MCF 10A (cell line): ENCODE data around the gene TRIM75. TPM values are rescaled to one million over a fixed set of nuclear protein-coding genes. Genes with fewer than 3 reads are reported as not detected.
"Not testable (repeated sequence)": the region's sequence is repeated elsewhere in the genome, so short reads cannot be mapped to it uniquely, and the experiment has no call there.

Experiments
- BruUV-seq: library from RNA; stranded (reverse); fragments of 400-500 nt; replicated peaks from 2 replicates; lab custom pipeline; 2021; lab: Mats Ljungman, UMichigan
- CTCF ChIA-PET: fragments of 300-600 bp; sonication (Branson Sonifier 250); formaldehyde crosslinking; extraction: SDS; loops from one replicate; lab custom pipeline; 2021; ENCODE audit warnings: antibody characterized with exemption, inconsistent platforms; lab: Yijun Ruan, JAX
- POLR2A ChIA-PET: fragments of 300-600, 350-650 bp; sonication (Branson Sonifier 250); formaldehyde crosslinking; extraction: SDS; loops from one replicate; lab custom pipeline; 2020; ENCODE audit warnings: antibody characterized with exemption, inconsistent platforms; lab: Yijun Ruan, JAX
- DNase-seq: peaks from one replicate; pipeline ENCODE4 v3.0.0-alpha.2; 2018; ENCODE audit not compliant: unreplicated experiment
- H3K27ac Mint-ChIP-seq: one replicate; pipeline ENCODE4 v1.8.0; 2022; ENCODE audit warnings: mild to moderate bottlenecking, low read depth, mixed read lengths; ENCODE audit not compliant: unreplicated experiment
- H3K27me3 Mint-ChIP-seq: one replicate; pipeline ENCODE4 v1.8.0; 2022; ENCODE audit warnings: mixed read lengths; ENCODE audit not compliant: insufficient read depth, unreplicated experiment
- H3K36me3 Mint-ChIP-seq: one replicate; pipeline ENCODE4 v1.8.0; 2022; ENCODE audit warnings: mild to moderate bottlenecking, moderate library complexity, mixed read lengths; ENCODE audit not compliant: insufficient read depth, unreplicated experiment
- H3K4me1 Mint-ChIP-seq: one replicate; pipeline ENCODE4 v1.8.0; 2022; ENCODE audit warnings: mixed read lengths; ENCODE audit not compliant: insufficient read depth, unreplicated experiment
- H3K4me3 Mint-ChIP-seq: one replicate; pipeline ENCODE4 v1.8.0; 2022; ENCODE audit warnings: mild to moderate bottlenecking, moderate library complexity, mixed read lengths; ENCODE audit not compliant: unreplicated experiment
- H3K9me3 Mint-ChIP-seq: one replicate; pipeline ENCODE4 v1.8.0; 2022; ENCODE audit warnings: mixed read lengths; ENCODE audit not compliant: unreplicated experiment
- CTCF ChIP-seq: fragments of 200-600 bp; IDR thresholded peaks from one replicate; pipeline ENCODE4 v1.8.0; 2022; ENCODE audit warnings: antibody characterized with exemption, mild to moderate bottlenecking; ENCODE audit not compliant: unreplicated experiment
- intact Hi-C: fragments of 100-400 bp; cut with micrococcal nuclease; formaldehyde crosslinking; loops from 2 replicates; pipeline ENCODE4 v1.14.1; 2022
- total RNA-seq: library from RNA; stranded (reverse); gene quantifications from 2 replicates; pipeline ENCODE4 v1.2.3, GENCODE V29; 2022

TRIM75 gene
- total RNA-seq, 1 experiment from 2014 or later: not detected

GRCh38 chr4:165088366-165088765, 34.7 kb downstream of the TRIM75 start:
- ChIA-PET POLR2A (no interaction called here), CTCF (interaction anchor here (0.6 kb wide), 1 partner anchor 13 kb away, joined by 3 read pairs; no protein-coding TSS in a partner anchor)
- Mint-ChIP-seq H3K4me3 (no peak overlapping the region), H3K27me3 (no peaks in the 10 kb centered on the region), H3K27ac (no peak overlapping the region), H3K4me1 (peaks cover 6% of the 10 kb centered on the region), H3K36me3 (peaks cover 83% of the 10 kb centered on the region), H3K9me3 (no peaks in the 10 kb centered on the region)
- TF ChIP-seq CTCF: no peak
- no peak for DNase-seq
- intact Hi-C loops: no loop called here
- BruUV-seq: no TSS peak

DNA sequence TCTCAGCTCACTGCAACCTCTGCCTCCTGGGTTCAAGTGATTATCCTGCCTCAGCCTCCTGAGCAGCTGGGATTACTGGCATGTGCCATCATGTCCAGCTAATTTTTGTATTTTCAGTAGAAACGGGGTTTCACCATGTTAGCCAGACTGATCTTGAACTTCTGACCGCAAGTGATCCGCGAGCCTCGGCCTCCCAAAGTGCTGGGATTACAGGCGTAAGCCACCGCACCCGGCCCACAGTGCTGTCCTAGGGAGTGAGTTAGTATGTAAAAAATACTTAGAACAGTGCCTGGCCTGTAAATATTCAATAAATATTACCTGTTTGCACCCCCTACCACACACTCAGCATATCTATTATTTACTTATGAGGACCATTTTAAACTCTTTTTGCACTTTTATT, 38.5 kb downstream of the TRIM75 start:
- H3K27ac Mint-ChIP-seq, BruUV-seq, DNase-seq, POLR2A ChIA-PET, intact Hi-C loops, H3K4me3 Mint-ChIP-seq, H3K27me3 Mint-ChIP-seq, H3K9me3 Mint-ChIP-seq, H3K4me1 Mint-ChIP-seq: not testable (repeated sequence)
- CTCF ChIA-PET: interaction anchor here (1.1 to 1.8 kb wide), 2 partner anchors 21 to 324 kb away, joined by 3 to 7 read pairs; partner anchors contain the start of gene TMEM192
- H3K36me3 Mint-ChIP-seq: peaks cover 90% of the 10 kb centered on the region

- no peaks in the 10 kb centered on the region for H3K4me1 Mint-ChIP-seq
- H3K27ac Mint-ChIP-seq: no peak overlapping the region
- peaks cover 94% of the 10 kb centered on the region for H3K36me3 Mint-ChIP-seq
- BruUV-seq: no TSS peak
- DNase-seq: no peak
- ChIA-PET POLR2A (interaction anchor here (1.0 kb wide), 1 partner anchor 16 kb away, joined by 3 read pairs; no protein-coding TSS in a partner anchor), CTCF (interaction anchor here (0.6 to 0.7 kb wide), 3 partner anchors 32 to 1539 kb away, joined by 3 to 4 read pairs (median 3); no protein-coding TSS in a partner anchor)
- H3K9me3 Mint-ChIP-seq: no peaks in the 10 kb centered on the region
- intact Hi-C loops: no loop called here
- no peaks in the 10 kb centered on the region for H3K27me3 Mint-ChIP-seq
- H3K4me3 Mint-ChIP-seq: no peak overlapping the region
- TF ChIP-seq CTCF: no peak
These were observed 41.2 kb downstream of the TRIM75 start for GRCh38 chr4:165094873-165095272.

DNA sequence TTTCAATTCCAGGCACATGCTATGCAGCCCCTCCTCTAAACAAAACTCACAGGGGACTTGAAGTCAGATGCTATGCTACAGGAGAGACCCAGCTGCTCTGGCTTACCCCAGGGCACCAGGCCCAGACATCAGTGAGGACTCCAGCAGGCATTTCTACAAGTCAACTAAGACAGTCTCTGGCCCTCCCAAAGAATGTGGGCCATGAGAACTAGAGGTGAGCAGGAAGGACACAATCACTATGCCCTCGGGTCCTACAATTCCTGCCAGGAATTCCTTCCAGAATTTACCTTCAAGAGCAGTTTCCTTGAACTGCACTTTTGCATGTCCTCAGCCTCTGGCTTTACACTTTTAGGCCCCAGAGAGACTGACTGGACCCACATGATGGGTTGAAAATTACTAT, 41.6 kb downstream of the TRIM75 start:
- ChIA-PET POLR2A (interaction anchor here (1.0 kb wide), 1 partner anchor 16 kb away, joined by 3 read pairs; no protein-coding TSS in a partner anchor), CTCF (interaction anchor here (0.6 to 1.9 kb wide), 5 partner anchors 32 to 1540 kb away, joined by 3 to 10 read pairs (median 3); no protein-coding TSS in a partner anchor)
- H3K27ac Mint-ChIP-seq: no peak overlapping the region
- BruUV-seq: no TSS peak
- no peak overlapping the region for H3K4me3 Mint-ChIP-seq
- H3K4me1 Mint-ChIP-seq: no peaks in the 10 kb centered on the region
- H3K27me3 Mint-ChIP-seq: no peaks in the 10 kb centered on the region
- intact Hi-C loops: no loop called here
- peak; percentile 6 for DNase-seq
- no peaks in the 10 kb centered on the region for H3K9me3 Mint-ChIP-seq
- H3K36me3 Mint-ChIP-seq: peaks cover 94% of the 10 kb centered on the region
- no peak for TF ChIP-seq CTCF
